Hematopoietic multipotent progenitor cell treated with erythropoietin and hydrocortisone succinate and interleukin-3 and kit ligand, for 15 days (in vitro differentiated cells): ENCODE measurements around the gene CPTP.

Source experiments
- DNase-seq: peaks from one replicate; pipeline ENCODE4 v3.0.0-alpha.2; 2015; ENCODE audit warnings: low spot score

CPTP gene

DNA sequence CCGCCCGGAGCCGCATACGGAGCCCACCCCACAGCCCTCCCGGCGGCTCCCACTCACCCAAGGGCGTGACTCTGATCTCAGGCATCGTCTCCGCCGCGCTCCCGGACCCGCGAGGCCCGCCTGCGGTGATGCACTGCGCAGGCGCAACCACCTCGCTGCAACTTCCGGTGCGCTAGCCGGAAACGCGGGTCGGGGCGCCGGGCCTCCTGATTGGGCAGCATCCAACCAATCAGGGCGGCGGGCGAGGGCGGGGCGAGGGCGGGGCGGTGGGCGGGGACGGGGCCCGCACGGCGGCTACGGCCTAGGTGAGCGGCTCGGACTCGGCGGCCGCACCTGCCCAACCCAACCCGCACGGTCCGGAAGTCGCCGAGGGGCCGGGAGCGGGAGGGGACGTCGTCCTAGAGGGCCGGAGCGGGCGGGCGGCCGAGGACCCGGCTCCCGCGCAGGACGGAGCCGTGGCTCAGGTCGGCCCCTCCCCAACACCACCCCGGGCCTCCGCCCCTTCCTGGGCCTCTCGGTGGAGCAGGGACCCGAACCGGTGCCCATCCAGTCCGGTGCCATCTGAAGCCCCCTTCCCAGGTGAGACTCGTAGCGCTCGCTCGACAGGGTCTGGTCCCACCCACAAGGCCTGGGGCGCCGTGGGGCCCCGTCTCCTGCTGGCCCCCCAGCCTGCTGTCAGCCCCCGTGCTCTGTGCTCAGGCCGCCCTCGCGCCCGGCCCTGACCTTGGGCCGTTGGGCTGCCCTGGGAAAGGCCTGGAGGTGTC is at the start of gene CPTP, which contains the start of gene INTS11:
TSS of gene CPTP (plus strand) at position 279 of the 764 bp plus-strand sequence. CDS start 2,109 bp downstream, outside the sequence.
TSS of gene INTS11 (minus strand) at position 137 of the 764 bp plus-strand sequence. CDS start at position 85, 52 bp downstream.
- peak; percentile 95 for DNase-seq

DNA sequence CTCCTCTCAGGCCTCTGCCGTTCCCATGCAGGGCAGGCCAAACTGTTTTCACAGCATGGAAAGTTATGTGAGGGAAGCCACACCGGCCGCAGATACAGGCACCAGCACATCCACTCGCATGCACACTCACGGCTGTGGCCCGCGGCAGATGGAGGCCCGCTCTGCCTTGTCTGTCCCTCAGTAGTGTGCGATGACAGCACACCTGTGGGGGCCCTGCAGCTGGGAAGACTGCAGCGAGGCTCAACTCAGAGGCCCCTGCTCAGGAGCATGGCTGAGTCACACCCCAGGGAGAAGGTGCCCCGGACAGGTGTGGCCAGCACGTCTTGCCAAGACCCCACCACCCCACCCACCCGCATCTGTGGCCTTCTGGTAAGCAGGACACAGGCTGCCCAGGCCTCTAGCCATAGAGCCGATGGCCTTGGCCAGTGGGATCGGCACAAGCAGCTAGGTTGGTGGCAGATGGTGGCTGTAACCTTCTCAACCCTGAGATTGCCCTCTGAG is 49.6 kb upstream of the CPTP start:
- no peak for DNase-seq

DNA sequence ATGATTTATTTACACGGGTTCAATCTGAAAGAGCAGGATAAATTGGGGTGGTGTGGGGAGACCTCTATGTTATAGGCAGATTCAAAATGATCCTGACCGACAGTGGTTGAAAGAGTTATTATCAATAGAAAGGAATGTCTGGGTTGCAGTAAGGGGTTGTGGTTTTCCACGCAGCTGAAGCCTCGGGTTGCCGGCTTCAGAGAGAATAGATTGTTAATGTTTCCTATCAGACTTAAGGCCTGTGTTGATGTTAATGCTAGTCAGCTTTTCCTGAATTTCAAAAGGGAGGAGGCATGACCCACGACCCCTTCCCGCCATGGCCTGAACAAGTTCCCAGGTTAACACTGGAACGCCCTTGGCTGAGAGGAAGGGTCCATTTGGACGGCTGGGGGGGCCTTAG is 48.8 kb upstream of the CPTP start:
- DNase-seq, result no peak

DNA sequence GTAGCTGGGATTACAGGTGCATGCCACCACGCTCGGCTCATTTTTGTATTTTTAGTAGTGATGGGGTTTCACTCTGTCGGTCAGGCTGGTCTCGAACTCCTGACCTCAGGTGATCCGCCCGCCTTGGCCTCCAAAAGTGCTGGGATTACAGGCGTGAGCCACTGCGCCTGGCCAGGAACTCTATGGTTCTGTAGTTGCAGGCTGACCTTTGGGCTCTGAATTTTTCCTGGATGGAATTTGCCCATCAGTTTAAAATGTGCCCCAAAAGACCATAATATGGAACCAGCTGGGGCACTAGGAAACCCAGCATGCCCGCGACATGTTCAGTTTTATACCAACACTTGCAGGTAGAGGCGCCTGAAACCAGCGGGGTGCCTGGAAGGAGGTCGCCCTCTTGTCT is 46.0 kb upstream of the CPTP start:
- no peak for DNase-seq

DNA sequence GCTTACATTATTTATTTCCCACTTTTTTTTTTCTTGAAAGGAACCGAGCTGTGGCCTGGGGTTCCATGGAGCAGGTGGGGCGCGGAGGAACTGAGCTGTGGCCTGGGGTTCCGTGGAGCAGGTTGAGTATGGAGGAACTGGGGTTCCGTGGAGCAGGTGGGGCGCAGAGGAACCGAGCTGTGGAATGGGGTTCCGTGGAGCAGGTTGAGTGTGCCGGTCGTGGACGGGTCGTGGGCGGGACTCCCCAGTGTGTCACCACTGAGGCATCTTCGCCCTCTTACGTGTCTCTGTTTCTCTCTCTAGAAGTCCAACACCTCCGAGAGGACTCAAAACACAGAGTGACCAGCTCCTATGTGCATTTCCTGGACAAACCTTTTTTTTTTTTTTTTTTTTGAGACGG is 45.6 kb upstream of the CPTP start:
- no peak for DNase-seq

DNA sequence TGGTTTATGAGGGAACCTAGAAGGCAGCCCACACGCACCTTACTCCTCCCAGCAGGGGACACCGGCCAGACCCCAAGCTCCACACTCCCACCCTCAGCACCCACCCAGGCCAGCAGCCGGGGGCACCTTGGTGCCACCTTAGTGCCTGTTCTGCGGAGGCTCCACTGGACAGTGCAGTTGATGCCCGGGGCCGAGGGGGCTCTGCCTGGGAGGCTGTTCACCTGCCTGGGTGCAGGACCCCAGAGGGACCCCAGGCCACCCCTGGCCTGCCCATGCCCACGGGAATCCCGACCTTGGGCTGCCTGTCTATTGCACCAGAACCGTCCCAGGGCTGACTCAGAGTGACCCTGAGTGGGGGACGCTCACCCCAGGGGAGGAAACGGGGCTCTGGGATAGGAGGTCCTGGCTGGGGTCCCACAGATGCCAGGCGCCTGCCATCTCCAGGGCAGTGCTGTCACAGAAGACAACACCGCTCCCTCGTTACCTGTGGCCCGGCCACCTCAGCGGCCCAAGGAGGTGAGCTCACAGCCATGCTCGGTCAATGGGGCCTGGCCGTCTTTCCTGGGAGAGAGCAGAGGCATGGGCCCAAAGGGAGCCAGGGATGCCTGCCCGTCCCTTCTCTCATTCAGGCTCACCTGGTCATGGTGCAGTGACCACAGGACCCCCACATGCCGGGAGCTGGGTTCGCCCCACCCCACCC is 43.7 kb upstream of the CPTP start:
- no peak for DNase-seq

DNA sequence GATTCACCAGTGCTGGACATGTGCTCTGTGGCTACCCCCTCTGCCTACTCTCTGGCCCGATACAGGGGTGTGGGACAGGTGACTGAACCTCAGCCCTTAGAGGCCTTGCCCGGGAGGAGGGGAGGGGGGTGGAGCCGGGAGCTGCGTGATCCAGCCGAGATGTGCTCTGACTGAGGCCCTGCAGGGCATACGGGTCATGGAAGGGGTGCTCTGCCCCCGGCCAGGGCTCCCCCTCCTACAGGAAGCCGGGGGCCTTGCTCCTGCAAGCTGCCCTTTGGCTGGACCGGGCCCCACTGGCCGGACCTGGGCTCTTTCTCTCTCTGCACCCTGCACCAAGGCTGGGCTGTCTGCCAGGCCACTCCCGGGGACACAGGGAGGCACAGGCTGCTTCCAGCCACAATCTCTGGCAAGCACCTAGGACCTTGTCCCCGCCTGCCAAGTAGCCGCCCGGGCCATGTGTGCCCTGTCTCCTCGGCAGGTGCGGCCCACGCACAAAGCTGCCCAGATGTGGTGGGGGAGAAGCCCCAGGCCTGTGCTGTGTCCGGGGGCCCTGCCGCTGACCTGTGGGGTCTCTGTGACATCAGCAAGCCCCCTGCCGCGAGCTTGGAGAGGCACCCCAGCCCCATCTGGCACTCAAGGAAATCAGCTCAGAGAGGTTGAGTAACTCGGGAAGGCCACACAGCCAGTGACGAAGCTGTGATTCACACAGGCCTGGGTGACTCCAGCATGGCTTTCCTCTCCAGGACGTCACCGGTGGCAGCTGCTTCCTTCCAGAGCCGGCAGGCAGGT is 42.9 kb upstream of the CPTP start:
- DNase-seq, result no peak

DNA sequence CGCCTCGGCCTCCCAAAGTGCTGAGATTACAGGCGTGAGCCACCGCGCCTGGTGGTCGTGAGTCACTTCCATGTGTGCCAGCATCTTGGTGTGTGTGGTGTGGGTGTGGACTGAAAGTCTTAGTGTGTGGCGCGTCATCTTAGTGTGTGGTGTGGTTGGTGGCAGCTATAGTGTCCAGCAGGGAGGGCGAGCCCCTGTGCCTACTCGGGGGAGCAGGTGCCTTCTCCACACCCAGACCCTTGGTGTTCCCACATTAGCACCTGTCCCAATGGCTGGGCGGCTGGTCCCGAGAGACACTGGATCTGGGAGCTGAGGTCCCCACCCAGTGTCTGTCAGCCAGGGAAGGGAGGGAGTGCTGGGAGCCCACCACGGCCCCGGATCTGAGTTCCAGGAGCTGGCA is 41.6 kb upstream of the CPTP start:
- no peak for DNase-seq

DNA sequence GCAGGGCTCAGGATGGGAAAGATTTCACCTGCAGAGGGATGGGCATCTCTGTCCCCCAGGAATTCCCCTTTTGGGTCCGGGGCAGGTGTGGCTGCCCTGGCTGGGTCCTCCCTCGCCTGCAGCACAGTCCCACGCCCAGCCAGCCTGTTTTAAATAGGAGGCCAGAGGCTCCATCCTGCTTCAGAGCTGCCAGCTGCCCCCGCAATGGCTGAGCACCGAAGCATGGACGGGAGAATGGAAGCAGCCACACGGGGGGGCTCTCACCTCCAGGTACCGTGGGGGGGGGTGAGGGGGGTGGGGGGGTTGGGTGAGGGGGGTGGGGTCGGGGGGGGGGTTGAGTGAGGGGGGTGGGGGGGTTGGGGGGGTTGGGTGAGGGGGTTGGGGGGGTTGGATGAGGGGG is 40.8 kb upstream of the CPTP start:
- DNase-seq, result no peak

DNA sequence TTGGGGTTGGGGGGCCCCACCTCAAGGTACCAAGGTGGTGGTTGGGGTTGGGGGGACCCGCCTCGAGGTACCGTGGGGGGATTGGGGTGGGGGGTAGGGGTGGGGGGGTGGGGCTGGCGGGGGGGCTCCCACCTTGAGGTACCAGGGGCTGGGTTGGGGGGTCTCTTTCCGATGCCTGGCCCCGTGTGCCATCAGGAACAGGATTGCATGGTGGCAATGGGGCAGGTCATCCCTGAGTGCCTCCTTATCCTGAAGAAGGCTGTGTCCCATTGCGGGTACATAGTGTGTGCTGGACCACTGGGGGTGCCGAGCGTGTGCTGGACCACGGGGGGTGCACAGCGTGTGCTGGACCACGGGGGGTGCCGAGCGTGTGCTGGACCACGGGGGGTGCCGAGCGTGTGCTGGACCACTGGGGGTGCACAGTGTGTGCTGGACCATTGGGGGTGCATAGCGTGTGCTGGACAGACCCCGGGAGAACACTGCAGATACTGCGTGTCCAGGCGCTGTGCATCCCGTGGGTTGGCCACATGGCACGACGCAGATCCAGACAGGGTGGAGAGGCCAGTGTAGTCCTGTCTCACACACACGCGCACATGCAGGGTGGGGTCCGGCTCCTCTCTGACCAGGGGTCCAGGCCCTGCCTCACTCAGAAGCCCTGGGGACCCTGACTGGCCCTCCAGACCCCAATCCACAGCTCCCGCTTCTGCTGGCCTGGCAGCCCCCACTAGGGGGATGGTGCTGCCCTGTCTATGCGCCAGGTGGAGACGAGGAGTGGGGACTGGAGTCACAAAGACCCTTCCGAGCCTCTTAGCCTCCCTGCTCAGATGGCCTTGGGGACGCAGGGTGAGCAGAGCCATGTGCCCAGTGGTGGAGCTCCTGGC is 40.1 kb upstream of the CPTP start:
- DNase-seq, result no peak

DNA sequence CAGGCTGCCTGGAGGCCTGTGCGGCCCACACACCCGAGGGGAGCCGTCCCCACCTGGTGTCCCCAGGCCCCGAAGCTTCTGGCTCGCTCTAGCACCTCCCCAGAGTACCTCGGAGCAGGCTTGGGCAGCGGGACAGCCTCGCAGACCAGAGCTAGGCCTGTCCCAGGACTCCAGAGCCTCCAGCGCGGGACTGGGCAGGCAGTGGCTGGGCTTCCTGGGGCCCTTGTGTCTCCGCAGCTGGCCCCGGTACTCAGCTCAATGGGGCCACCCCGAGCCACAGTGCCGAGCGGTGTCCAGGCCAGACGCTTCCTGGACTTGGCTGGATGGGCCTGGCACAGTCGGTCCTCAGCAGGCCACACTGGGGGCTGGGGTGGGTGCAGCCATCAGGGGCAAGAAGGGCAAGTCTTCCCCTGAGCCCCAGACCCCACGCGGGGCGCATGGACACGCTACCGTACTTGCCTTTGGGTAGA is 39.5 kb upstream of the CPTP start:
- no peak for DNase-seq

DNA sequence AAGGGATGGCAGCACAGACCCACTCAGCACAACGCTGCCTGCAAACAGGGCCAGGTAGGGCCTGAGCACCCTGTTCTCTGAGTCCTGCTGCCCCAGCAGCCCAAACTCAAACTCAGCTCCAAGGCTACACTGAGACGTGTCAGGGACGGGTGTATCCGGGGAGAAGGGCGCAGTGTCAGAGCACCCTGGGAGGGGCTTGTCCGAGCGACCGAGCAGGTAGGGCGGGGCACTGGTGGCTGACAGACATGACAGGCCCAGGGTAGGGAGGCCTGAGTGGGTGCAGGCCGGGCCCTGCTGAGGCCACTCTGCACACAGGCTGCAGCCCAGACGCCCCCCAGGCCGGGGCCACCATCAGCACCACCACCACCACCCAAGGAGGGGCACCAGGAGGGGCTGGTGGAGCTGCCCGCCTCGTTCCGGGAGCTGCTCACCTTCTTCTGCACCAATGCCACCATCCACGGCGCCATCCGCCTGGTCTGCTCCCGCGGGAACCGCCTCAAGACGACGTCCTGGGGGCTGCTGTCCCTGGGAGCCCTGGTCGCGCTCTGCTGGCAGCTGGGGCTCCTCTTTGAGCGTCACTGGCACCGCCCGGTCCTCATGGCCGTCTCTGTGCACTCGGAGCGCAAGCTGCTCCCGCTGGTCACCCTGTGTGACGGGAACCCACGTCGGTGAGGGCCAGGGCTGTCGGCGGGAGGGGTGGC is 38.8 kb upstream of the CPTP start:
- DNase-seq, result no peak

DNA sequence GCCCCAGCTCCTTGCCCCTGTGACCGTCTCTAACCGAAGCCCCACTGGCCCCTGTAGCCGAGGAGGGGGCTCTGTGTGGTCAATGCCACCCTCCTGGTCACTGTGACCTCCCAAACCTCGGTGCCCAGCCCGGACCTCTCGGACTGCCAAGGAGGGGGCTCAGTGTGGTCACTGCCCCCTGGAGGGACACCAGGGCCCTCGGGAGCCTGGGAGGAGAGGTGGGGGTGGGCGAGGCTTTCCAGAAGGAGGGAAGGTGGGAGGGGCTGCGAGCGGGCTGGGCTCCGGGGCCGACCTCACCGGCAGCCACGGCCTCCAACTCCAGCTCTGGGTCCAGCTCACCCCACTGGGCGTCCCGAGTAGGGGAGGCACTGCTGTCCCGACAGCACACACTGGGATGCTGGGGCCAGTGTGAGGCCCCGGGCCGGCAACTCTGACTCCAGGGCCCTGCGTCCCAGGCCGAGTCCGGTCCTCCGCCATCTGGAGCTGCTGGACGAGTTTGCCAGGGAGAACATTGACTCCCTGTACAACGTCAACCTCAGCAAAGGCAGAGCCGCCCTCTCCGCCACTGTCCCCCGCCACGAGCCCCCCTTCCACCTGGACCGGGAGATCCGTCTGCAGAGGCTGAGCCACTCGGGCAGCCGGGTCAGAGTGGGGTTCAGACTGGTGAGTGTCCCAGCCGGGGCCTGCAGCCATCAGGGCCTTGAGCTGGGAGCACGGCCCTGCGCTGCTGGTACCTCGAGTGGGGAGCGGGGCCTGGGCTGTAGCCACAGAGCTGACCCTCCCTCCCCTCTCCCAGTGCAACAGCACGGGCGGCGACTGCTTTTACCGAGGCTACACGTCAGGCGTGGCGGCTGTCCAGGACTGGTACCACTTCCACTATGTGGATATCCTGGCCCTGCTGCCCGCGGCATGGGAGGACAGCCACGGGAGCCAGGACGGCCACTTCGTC is 38.0 kb upstream of the CPTP start:
- no peak for DNase-seq

DNA sequence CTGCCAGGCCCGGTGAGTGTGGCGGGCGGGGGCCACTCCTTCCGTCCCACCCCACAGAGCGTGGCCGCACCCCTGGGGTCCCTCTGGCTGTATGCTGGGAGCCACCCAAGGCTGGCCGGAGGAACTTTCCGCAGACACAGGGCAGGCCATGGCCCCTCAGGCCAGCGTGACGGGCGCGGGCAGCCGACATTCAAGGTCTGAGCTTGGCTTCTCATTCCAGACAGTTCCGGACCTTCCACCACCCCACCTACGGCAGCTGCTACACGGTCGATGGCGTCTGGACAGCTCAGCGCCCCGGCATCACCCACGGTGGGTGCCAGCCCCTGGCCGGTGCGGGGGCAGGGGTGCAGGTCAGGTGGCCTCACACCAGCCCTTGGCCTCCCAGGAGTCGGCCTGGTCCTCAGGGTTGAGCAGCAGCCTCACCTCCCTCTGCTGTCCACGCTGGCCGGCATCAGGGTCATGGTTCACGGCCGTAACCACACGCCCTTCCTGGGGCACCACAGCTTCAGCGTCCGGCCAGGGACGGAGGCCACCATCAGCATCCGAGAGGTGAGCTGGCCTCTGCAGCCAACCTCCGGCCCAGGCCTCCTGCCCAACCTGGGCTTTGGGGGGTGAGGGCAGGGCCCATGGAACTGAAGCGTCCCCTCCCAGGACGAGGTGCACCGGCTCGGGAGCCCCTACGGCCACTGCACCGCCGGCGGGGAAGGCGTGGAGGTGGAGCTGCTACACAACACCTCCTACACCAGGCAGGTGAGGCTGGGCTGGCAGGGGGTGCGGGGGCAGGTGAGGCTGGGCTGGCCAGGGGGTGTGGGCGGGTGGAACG is 37.1 kb upstream of the CPTP start:
- no peak for DNase-seq

DNA sequence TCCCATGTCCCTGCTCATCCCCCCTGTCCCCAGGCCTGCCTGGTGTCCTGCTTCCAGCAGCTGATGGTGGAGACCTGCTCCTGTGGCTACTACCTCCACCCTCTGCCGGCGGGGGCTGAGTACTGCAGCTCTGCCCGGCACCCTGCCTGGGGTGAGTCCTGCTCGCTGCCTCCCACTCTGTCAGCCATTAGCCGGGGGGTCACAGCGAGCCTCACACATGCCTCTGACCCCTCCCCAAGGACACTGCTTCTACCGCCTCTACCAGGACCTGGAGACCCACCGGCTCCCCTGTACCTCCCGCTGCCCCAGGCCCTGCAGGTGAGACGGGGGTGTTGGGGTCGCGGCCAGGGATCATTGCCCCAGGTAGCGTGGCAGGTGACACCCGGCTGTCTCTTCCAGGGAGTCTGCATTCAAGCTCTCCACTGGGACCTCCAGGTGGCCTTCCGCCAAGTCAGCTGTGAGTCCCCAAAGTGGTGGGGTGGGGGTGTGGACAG is 34.3 kb upstream of the CPTP start:
- DNase-seq, result peak; percentile 49

DNA sequence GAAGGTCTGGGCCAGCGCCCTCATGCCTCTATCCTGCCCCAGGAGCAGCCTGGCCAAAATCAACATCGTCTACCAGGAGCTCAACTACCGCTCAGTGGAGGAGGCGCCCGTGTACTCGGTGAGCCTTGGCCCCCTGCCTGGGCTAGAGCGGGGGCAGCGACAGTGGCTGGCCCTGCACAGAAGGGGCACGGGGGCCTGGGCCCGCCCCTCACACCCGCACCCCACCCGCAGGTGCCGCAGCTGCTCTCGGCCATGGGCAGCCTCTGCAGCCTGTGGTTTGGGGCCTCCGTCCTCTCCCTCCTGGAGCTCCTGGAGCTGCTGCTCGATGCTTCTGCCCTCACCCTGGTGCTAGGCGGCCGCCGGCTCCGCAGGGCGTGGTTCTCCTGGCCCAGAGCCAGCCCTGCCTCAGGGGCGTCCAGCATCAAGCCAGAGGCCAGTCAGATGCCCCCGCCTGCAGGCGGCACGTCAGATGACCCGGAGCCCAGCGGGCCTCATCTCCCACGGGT is 33.5 kb upstream of the CPTP start:
- DNase-seq, result no peak

DNA sequence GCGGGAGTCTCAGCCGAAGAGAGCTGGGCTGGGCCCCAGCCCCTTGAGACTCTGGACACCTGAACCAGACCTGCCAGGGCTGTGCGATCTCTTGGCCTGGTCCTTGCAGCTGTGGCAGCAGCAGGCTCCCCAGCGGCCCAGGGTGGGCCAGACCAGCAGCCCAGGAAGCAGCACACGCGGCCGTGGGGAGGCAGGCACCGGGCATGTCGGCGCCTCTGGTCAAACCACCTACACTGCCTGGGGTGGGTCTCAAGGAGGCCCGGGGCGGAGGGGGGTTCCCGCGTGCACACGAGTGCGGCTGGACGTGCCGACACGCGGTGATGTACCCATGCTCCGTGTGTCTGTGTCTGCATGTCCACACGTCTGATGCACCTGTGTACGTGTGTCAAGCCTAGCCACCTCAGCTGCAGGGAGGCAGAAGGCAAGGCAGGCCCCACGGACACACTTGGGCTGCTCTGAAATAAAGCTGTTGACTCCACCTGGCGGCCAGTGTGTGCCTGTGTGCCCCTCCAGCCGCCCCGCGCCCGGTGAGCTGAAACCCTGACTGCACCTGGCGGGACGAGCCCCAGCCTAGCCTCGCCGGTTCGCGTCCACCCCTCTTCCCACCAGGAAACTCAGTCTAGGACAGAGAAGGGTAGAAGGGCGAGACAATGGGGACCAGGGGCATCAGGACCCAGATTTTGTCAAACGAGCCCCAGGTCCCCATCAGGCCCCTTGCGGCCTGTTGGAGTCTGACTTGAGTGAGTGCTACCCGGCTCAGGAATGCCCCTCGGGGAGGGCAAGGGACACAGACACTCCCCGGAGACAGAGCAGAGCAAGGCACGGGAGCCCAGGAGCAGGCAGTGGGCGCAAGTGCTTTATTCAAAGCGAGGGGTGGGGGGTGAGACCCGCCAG is 32.8 kb upstream of the CPTP start:
- peak; percentile 56 for DNase-seq
